Testis (tissue), 2 donors: ENCODE results near the gene EFCAB9.

Source experiments
- POLR2A ChIP-seq: fragments of 450-650 bp; IDR thresholded peaks from one replicate; pipeline ENCODE4 v1.6.1; 2017; ENCODE audit warnings: antibody characterized with exemption, mild to moderate bottlenecking, moderate library complexity
- TF ChIP-seq, protein P1 (sequence below), 3 experiments: fragments of 450-650 bp in 2 of 3; fragments of 200-600 bp in 1 of 3; sonication (generic) in 1 of 3; IDR thresholded peaks; one replicate each; pipeline ENCODE4 v1.5.1; 2016 to 2019; ENCODE audit warnings: antibody characterized with exemption in 3 of 3, mild to moderate bottlenecking in 2 of 3, moderate library complexity in 1 of 3

DNA sequence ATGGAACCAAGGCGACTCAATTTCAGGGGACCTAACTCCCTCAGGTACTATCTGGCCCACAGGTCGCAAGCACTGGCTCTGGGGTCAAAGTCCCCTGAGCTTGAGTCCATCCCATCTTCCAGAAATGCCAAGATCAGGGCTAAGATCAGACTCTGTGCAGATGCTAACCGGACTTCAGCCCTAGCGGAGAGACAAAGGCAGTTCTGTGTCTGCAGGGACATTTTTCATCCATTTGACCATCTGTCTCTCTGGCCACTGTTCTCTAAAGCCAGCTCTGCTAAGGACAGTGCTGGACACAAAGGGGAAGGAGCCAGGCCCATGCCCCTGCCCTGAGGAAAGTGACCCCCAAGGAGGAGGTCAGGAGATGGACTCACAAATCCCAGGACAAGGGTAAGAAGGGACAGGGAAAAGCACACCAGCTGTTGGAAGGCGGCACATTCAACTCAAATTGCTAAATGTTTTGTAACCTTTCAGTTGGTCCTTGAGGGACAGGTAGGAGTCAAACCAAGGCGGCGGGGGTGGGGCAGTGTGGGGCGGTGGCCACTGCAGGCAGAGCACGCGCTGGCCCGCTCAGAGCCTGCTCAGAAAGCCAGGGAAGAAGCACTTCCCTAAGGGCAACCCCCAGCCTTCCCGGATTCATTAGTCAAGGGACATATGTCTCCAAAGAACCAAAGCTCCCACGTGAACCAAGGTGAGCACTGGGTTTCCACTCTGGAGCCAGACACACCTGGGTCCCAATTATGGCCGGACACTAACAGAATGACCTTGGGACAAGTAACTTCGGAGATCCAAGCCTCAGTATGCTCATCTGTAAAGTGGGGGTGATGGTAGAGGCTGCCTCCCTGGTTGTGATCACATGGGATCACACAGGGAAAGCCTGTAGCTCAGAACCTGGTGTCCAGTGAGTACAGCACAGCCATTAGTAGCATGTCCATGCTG lies 48.8 kb upstream of the EFCAB9 start:
- TF ChIP-seq, protein P1, sequence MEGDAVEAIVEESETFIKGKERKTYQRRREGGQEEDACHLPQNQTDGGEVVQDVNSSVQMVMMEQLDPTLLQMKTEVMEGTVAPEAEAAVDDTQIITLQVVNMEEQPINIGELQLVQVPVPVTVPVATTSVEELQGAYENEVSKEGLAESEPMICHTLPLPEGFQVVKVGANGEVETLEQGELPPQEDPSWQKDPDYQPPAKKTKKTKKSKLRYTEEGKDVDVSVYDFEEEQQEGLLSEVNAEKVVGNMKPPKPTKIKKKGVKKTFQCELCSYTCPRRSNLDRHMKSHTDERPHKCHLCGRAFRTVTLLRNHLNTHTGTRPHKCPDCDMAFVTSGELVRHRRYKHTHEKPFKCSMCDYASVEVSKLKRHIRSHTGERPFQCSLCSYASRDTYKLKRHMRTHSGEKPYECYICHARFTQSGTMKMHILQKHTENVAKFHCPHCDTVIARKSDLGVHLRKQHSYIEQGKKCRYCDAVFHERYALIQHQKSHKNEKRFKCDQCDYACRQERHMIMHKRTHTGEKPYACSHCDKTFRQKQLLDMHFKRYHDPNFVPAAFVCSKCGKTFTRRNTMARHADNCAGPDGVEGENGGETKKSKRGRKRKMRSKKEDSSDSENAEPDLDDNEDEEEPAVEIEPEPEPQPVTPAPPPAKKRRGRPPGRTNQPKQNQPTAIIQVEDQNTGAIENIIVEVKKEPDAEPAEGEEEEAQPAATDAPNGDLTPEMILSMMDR (IDR thresholded peaks at IDR 0.05), result no peak
- no peak for TF ChIP-seq POLR2A
